GM18907 (cell line): ENCODE data around the gene C2orf76.
A peak's percentile ranks its signal among the peaks of the same experiment; 100 is the strongest.

Experiments used
- ATAC-seq: cut with Tn5 transposase; IDR thresholded peaks from one replicate; pipeline ENCODE4 v1.9.1; 2021; ENCODE audit warnings: mild to moderate bottlenecking, moderate library complexity; ENCODE audit not compliant: unreplicated experiment

Gene C2orf76

DNA sequence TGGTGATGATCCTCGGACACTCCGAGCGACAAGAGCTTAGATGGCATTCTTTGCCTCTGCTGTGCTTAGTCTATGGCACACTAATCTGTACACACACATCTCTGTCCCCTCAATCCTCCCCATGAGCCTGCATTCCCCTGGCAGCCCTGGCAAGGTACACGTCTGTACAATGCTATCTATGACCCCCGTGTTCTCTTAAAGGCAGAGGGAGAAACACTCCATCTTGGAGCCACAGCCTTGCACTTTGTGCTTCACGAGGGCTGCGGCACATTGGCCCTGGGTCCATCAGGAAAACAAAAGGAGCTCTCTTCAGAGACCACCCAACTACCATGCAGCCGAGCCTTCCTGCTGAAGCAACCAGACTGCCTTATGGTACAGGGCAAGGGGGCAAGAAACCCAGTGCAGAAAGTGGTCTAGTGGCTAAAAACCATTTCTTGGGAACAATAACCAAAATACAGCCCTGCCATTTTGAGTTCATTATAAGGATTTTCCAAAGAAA, 100.5 kb downstream of the C2orf76 start:
- no peak for ATAC-seq

GRCh38 chr2:119265693-119266066, 101.0 kb downstream of the C2orf76 start:
- ATAC-seq, result no peak

- peak; percentile 97 for ATAC-seq
Measured at GRCh38 chr2:119264781-119265692, 101.6 kb downstream of the C2orf76 start.

DNA sequence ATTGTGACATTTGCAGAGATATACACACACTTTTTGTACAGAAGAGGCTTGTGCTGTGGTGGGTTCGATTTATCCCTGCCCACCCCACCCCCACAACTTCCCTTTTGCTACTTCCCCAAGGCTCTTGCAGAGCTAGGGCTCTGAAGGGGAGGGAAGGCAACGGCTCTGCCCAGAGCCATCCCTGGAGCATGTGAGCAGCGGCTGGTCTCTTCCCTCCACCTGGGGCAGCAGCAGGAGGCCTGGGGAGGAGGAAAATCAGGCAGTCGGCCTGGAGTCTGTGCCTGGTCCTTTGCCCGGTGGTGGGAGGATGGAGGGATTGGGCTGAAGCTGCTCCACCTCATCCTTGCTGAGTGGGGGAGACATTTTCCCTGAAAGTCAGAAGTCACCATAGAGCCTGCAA, 103.0 kb downstream of the C2orf76 start:
- no peak for ATAC-seq

GRCh38 chr2:119263025-119263424, 103.6 kb downstream of the C2orf76 start:
- no peak for ATAC-seq

DNA sequence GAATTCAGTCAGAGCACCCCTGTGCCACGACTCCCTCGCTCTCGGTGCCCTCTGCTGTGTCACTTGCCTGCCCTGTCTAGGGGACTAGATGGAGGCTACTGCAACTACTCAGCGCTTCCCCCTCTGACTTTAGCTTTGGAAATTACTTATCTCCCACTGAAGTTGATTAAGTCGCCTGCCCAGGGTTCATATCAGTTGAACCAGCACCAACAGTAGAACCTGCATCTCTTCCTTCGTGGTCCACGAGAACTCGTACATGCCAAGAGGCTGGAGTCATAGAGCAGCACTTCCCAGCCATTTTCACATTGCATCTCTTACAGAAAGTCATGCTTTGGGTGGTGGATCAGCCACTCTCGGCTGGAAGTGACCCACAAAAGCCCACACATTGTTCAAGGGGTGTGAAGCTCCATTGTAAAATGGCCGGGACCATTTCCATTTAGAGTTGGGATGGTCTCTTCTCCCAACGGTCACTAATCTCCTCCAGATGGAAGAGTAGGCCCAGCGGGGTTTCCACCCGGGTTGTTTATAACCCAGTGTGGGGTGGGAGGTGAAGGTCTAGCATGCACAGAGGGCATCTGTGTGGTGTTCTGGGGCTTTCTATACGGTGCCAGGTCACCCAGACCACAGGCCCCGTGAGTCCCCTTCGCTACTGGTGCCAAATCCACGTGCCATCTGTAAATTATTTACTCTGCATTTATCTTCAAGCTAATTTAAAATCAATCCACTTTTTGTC, 105.0 kb downstream of the C2orf76 start:
- ATAC-seq, result no peak

GRCh38 chr2:119260646-119261492, 105.8 kb downstream of the C2orf76 start:
- ATAC-seq, result no peak

DNA sequence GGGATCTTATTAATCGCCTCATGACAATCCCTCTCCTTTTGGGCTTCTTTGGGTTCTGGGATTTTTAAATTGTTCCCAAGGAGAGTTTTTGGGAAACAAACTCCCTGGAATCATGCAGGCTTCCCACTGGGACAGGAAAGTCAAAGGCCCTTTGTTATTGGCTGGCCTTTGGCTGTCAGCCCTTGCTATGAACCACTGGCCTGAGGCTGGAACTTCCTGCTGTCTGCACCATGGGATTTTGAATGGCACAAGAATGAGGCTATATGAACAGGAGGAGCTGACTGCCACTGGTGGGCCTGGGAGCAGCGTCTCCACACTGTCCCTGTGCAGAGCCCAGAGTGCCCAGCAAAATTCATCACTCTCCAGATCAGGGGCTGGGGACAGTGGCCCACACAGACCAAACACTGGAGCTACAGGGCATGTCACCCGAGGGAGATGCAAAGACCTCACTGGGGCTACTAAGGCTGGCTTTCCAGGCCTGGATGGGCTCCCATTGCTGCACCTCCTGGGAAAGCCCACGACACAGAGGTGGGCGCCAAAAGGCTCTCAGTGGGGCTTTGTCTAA, 107.3 kb downstream of the C2orf76 start:
- ATAC-seq, result no peak

DNA sequence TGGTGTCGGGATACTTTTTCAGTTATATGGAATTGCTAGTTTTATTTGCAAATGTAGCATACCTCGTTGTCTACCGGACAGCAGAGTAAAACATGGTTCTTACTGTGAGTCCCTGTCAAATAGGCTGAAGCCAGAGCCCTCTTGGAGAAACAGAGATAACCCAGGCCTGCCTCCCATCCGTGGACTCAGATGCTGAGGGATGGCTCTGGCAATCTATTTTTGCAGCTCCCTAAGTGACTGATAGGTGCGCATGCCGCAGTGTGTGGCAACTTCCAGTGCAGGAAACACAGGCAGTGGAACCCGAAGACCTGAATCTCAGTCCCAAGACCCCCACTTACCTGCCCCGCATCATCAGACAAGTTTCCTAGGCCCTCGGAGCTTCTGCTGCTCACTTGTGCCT, 109.4 kb downstream of the C2orf76 start:
- no peak for ATAC-seq

- no peak for ATAC-seq
Measured at GRCh38 chr2:119256582-119256921, 110.1 kb downstream of the C2orf76 start.

DNA sequence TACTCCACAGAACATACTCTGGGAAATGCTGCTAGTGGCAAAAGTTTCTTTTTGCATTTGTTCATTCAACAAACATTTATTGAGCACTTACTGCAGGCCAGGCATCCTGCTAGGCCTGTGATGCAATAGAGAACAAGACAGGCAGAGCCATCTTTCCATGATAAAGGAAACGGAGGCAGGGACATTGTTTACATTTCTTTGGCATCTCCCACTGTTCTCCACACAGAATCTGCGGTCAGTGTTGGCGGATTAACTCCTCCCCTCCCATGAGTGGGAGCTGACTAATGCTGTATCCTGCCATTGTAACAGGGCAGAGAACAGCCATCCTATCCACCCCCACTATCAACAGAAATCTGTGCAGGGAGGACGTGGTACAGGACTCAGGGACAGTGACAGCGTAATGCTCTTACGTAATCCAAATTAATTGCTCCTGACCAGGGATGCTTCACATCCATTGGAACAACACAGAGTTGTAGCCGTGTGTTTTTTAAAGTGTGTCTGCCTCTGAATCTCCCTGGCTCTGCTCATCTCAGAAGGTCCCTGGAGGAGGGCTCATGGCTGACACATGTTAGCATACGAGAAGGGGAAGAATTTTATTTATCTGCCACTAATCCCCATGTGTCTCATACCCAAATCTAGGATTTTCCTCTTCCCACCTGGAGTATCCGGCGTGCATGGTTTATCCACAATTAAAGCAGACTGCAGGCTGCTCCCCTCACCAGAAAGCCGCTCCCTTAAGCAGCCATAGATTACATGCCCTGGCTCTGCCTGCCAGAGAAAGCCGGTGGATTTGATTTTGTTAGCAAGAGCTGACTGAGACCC, 110.7 kb downstream of the C2orf76 start:
- ATAC-seq, result no peak

DNA sequence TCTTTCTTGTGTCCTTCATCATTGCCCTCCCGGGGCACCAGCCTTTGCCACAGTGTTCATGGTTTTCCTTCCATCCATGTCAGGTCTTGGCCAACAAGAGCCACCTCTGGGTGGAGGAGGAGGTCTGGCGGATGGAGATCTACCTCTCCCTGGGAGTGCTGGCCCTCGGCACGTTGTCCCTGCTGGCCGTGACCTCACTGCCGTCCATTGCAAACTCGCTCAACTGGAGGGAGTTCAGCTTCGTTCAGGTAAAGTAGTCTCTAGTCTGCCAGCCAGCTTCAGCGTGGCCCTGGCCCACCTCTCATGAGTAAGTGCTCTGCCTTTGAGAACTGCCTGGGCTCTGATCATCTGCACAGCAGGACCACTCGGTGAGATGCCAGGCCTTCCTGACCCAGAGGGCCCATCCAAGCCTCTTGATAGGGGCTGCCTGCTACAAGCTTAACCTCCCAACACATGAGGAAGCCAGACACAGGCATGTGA, 112.0 kb downstream of the C2orf76 start:
- ATAC-seq, result no peak

DNA sequence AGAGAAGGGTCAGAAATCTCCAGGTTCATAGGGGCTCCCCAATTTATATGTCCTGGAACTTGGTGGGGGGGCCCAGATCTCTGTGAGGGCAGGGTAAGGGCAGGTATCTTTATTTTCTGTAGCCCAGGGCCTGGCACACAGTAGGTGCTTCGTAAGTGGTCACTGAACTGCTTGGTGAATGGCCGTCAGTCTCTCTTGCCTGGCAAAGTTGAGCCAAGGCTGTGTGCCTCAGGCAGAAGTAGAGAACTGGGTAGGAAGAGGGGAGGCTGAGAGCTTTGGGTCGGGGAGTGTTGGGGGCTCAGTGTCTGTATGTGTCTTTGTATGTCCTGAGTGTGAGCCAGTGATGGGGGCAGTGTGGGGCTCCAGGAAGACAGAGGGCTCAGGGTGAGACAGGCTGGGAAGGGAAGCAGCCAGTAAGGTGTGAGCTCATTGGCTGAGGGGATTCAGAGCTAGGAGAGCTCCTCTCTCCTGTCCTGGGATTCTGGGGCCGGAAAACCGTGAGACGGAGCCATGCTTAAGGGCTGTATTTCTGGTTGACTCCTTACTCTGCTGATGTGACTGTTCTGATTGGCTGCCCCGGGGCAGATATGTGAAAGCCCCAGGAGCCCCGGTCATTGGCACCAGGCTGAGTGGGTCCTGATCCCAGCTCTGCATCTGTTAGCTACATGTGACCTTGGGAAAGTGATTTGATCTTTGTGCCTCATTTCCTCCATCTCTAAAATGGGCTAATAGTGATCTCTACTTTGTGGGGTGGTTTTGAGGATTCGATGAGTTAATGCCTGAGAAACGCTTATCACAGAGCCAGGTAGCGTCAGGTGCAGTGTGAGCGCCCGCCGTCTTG, 112.7 kb downstream of the C2orf76 start:
- ATAC-seq, result no peak

DNA sequence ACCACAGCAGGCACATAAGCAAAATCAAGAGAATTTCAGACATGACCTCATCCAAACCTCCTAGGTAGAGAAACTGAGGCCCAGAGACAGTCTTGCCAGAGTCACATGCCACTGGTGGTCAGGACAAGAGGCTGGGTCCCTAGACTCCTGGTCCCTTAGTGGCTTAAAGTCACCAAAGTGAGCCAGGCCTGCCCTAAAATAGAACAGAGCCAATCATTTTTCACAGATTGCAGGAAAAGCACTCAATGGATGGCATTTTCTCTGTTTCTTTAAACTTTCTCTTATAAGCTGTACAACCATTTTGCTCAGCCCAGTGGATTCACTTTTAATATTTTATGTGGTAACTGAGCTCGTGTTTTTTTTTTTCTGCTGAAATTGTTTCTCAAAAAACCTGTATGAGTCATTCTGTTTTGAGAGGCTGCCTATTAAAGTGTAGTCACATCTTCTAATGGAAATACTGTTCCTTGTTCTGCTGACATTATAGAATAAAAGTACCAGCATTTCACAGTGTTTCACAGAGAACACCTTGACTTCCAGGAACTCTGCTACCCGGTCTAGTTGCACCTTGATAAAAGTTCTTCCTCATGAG, 113.4 kb downstream of the C2orf76 start:
- no peak for ATAC-seq
